Measurements from ENCODE around the gene PIGT.
"Not testable (repeated sequence)": the region's sequence is repeated elsewhere in the genome, so short reads cannot be mapped to it uniquely, and the experiment has no call there.

Gene PIGT

GRCh38 chr20:45462711-45463509, 47.0 kb downstream of the PIGT start:
- DNase-seq (ENCODE audit: low read depth in 2 of 2), result no peak

- no peak for DNase-seq (ENCODE audit: low read depth in 2 of 2)
Measured at GRCh38 chr20:45463709-45464108, 47.8 kb downstream of the PIGT start.

- DNase-seq (ENCODE audit: low read depth in 2 of 2), result no peak
Measured at GRCh38 chr20:45465491-45466266, 49.7 kb downstream of the PIGT start.

GRCh38 chr20:45467172-45467571, 51.2 kb downstream of the PIGT start:
- DNase-seq (ENCODE audit: low read depth in 2 of 2), result no peak

GRCh38 chr20:45467861-45468260, 51.9 kb downstream of the PIGT start:
- DNase-seq (ENCODE audit: low read depth in 2 of 2), result no peak

- no peak for DNase-seq (ENCODE audit: low read depth in 2 of 2)
Measured at GRCh38 chr20:45469336-45470261, 53.7 kb downstream of the PIGT start, which contains the start of gene WFDC2. Gene WFDC2, plus strand, starts transcription at chr20:45469753. Its CDS starts 29 bp downstream, at chr20:45469782.

- no peak for DNase-seq (ENCODE audit: low read depth in 2 of 2)
Measured at GRCh38 chr20:45470262-45470931, 54.5 kb downstream of the PIGT start.

GRCh38 chr20:45470937-45471336, 55.0 kb downstream of the PIGT start:
- no peak for DNase-seq (ENCODE audit: low read depth in 2 of 2)

- not testable (repeated sequence) for DNase-seq (ENCODE audit: low read depth in 2 of 2)
Measured at GRCh38 chr20:45472286-45472685, 56.3 kb downstream of the PIGT start.
